Osteocyte (in vitro differentiated cells): ENCODE results near the gene ZNF778. TPM values are rescaled to one million over a fixed set of nuclear protein-coding genes. Genes with fewer than 3 reads are reported as not detected.

Experiments used
- DNase-seq: peaks from one replicate; pipeline ENCODE4 v3.0.0; 2021; ENCODE audit warnings: mixed read lengths; ENCODE audit not compliant: unreplicated experiment; ENCODE audit errors: extremely low spot score
- H3K27ac Mint-ChIP-seq: one replicate; pipeline ENCODE4 v1.8.0; 2021; ENCODE audit warnings: mild to moderate bottlenecking, mixed read lengths; ENCODE audit not compliant: unreplicated experiment
- H3K27me3 Mint-ChIP-seq: one replicate; pipeline ENCODE4 v1.8.0; 2021; ENCODE audit warnings: mixed read lengths; ENCODE audit not compliant: unreplicated experiment
- H3K36me3 Mint-ChIP-seq: one replicate; pipeline ENCODE4 v1.8.0; 2021; ENCODE audit warnings: mixed read lengths; ENCODE audit not compliant: unreplicated experiment
- H3K4me1 Mint-ChIP-seq: one replicate; pipeline ENCODE4 v1.8.0; 2021; ENCODE audit warnings: mixed read lengths; ENCODE audit not compliant: unreplicated experiment
- H3K4me3 Mint-ChIP-seq: one replicate; pipeline ENCODE4 v1.8.0; 2021; ENCODE audit warnings: mild to moderate bottlenecking, moderate library complexity, mixed read lengths; ENCODE audit not compliant: unreplicated experiment
- H3K9me3 Mint-ChIP-seq: one replicate; pipeline ENCODE4 v1.8.0; 2021; ENCODE audit warnings: mixed read lengths; ENCODE audit not compliant: unreplicated experiment
- CTCF ChIP-seq: fragments of 200-600 bp; sonication (generic); IDR thresholded peaks from 2 replicates; pipeline ENCODE4 v1.5.0; 2021; ENCODE audit warnings: antibody characterized with exemption, mild to moderate bottlenecking, moderate library complexity
- total RNA-seq: library from RNA; stranded (reverse); gene quantifications from 2 replicates; pipeline ENCODE4 v1.2.1, GENCODE V29; 2021

The ZNF778 gene
- total RNA-seq, 1 donor from 2014 or later: 10.5 TPM

GRCh38 chr16:89171216-89172170, 46.0 kb upstream of the ZNF778 start, which contains the start of gene CDH15:
Gene CDH15, plus strand, starts transcription at chr16:89171748. Its CDS starts 84 bp downstream, at chr16:89171832.
- Mint-ChIP-seq H3K4me1 (peaks cover 24% of the 10 kb centered on the region), H3K27me3 (peaks cover 5% of the 10 kb centered on the region), H3K27ac (no peak within 1 kb of the TSS), H3K9me3 (no peaks in the 10 kb centered on the region), H3K36me3 (no peaks in the 10 kb centered on the region), H3K4me3 (peak within 1 kb of the TSS; percentile 52)
- DNase-seq: peak; percentile 91
- no peak for TF ChIP-seq CTCF

- DNase-seq: no peak
- peaks cover 3% of the 10 kb centered on the region for H3K27me3 Mint-ChIP-seq
- no peaks in the 10 kb centered on the region for H3K9me3 Mint-ChIP-seq
- H3K4me3 Mint-ChIP-seq: no peak overlapping the region
- H3K4me1 Mint-ChIP-seq: peaks cover 23% of the 10 kb centered on the region
- TF ChIP-seq CTCF: no peak
- H3K36me3 Mint-ChIP-seq: no peaks in the 10 kb centered on the region
- no peak overlapping the region for H3K27ac Mint-ChIP-seq
Observed at GRCh38 chr16:89172171-89172527, 45.4 kb upstream of the ZNF778 start.

- no peak for DNase-seq
- H3K4me3 Mint-ChIP-seq: peak overlapping the region; percentile 10
Observed at GRCh38 chr16:89172528-89173173, 44.9 kb upstream of the ZNF778 start.

GRCh38 chr16:89173174-89173921, 44.2 kb upstream of the ZNF778 start:
- H3K36me3 Mint-ChIP-seq: no peaks in the 10 kb centered on the region
- no peak for TF ChIP-seq CTCF
- no peaks in the 10 kb centered on the region for H3K9me3 Mint-ChIP-seq
- H3K4me3 Mint-ChIP-seq: no peak overlapping the region
- H3K4me1 Mint-ChIP-seq: peaks cover 23% of the 10 kb centered on the region
- peaks cover 3% of the 10 kb centered on the region for H3K27me3 Mint-ChIP-seq
- DNase-seq: no peak
- no peak overlapping the region for H3K27ac Mint-ChIP-seq

More at GRCh38 chr16:89172528-89173173, 44.9 kb upstream of the ZNF778 start:
- TF ChIP-seq CTCF: no peak
- H3K27ac Mint-ChIP-seq: no peak overlapping the region
- H3K27me3 Mint-ChIP-seq: peaks cover 3% of the 10 kb centered on the region
- peaks cover 23% of the 10 kb centered on the region for H3K4me1 Mint-ChIP-seq
- no peaks in the 10 kb centered on the region for H3K36me3 Mint-ChIP-seq
- H3K9me3 Mint-ChIP-seq: no peaks in the 10 kb centered on the region
